Measurements from ENCODE around the gene TPD52L1. TPM values are rescaled to one million over a fixed set of nuclear protein-coding genes. Genes with fewer than 3 reads are reported as not detected.

The TPD52L1 gene
- total RNA-seq, 1 donor = 35.5 TPM

- H3K9me3 ChIP-seq (ENCODE audit: low read depth, low read length) = no peaks in the 10 kb centered on the region
- H2AFZ ChIP-seq (ENCODE audit: low read length) = no peak overlapping the region
- TF ChIP-seq, protein P1, sequence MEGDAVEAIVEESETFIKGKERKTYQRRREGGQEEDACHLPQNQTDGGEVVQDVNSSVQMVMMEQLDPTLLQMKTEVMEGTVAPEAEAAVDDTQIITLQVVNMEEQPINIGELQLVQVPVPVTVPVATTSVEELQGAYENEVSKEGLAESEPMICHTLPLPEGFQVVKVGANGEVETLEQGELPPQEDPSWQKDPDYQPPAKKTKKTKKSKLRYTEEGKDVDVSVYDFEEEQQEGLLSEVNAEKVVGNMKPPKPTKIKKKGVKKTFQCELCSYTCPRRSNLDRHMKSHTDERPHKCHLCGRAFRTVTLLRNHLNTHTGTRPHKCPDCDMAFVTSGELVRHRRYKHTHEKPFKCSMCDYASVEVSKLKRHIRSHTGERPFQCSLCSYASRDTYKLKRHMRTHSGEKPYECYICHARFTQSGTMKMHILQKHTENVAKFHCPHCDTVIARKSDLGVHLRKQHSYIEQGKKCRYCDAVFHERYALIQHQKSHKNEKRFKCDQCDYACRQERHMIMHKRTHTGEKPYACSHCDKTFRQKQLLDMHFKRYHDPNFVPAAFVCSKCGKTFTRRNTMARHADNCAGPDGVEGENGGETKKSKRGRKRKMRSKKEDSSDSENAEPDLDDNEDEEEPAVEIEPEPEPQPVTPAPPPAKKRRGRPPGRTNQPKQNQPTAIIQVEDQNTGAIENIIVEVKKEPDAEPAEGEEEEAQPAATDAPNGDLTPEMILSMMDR (IDR thresholded peaks at IDR 0.05; ENCODE audit: extremely low read depth, low read depth, low read length) = no peak
- H3K36me3 ChIP-seq (ENCODE audit: insufficient read depth, low read length) = peaks cover 36% of the 10 kb centered on the region
- peaks cover 6% of the 10 kb centered on the region for H3K79me2 ChIP-seq (ENCODE audit: insufficient read depth, low read length)
- peak; percentile 66 for DNase-seq (ENCODE audit: insufficient read length, low spot score, missing footprints)
- H3K4me2 ChIP-seq (ENCODE audit: insufficient read depth, low read length) = no peak overlapping the region
- H3K27me3 ChIP-seq (ENCODE audit: insufficient read depth, low read length) = no peaks in the 10 kb centered on the region
- no peaks in the 10 kb centered on the region for H3K4me1 ChIP-seq (ENCODE audit: insufficient read depth, low read length)
- no peak overlapping the region for H3K27ac ChIP-seq (ENCODE audit: low read depth, low read length)
- no peaks in the 10 kb centered on the region for H4K20me1 ChIP-seq (ENCODE audit: insufficient read depth, low read length)
- no peak overlapping the region for H3K4me3 ChIP-seq (ENCODE audit: insufficient read depth, low read length)
Observed at GRCh38 chr6:125285936-125286335, 132.4 kb downstream of the TPD52L1 start.

DNA sequence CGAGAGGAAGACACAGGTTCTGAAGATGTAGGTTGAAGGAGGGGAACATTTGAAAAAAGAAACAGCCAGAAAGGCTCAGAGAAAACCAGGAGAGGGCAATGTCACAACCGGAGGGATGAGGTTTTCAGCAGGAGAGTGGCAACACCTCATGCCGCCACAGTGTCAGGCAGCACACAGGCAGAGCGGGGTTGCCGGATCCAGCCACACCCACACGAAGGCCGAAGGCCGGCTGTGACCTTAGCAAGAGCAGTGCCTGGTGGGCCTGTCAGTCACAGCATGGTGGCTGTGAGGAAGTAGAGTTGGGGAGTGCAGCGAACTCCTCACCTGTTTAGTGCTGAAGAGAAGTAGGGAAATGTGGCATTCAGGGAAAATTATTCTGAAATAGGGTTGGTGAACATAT, 134.1 kb downstream of the TPD52L1 start:
- H3K9me3 ChIP-seq (ENCODE audit: low read depth, low read length) = no peaks in the 10 kb centered on the region
- H3K36me3 ChIP-seq (ENCODE audit: insufficient read depth, low read length) = peaks cover 52% of the 10 kb centered on the region
- H3K79me2 ChIP-seq (ENCODE audit: insufficient read depth, low read length) = peaks cover 4% of the 10 kb centered on the region
- no peak overlapping the region for H3K27ac ChIP-seq (ENCODE audit: low read depth, low read length)
- no peak overlapping the region for H3K4me2 ChIP-seq (ENCODE audit: insufficient read depth, low read length)
- no peak overlapping the region for H2AFZ ChIP-seq (ENCODE audit: low read length)
- H3K4me1 ChIP-seq (ENCODE audit: insufficient read depth, low read length) = no peaks in the 10 kb centered on the region
- H3K4me3 ChIP-seq (ENCODE audit: insufficient read depth, low read length) = no peak overlapping the region
- H3K27me3 ChIP-seq (ENCODE audit: insufficient read depth, low read length) = no peaks in the 10 kb centered on the region
- TF ChIP-seq, protein P1 (IDR thresholded peaks at IDR 0.05; ENCODE audit: extremely low read depth, low read depth, low read length) = no peak
- no peak for DNase-seq (ENCODE audit: insufficient read length, low spot score, missing footprints)
- H4K20me1 ChIP-seq (ENCODE audit: insufficient read depth, low read length) = no peaks in the 10 kb centered on the region

DNA sequence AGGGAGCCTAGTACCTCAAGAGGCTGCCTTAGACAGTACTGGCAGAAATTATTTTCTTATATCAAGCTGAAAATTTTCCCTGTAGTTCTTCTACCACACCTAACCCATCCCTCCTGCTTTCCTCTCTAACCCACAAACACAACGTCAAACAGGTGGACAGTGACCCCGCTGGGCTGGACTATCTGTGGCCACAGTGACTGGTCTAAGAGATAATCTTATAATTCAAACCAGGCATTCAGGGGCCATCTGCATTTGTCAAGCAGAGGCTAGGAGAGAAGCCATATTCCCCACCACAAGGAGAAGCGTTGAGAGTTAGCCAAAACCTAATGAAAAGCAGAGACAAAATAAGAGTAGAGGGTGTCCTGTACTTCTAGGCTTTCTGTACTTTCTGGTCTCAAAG, 140.0 kb downstream of the TPD52L1 start:
- H3K9me3 ChIP-seq (ENCODE audit: low read depth, low read length) = no peaks in the 10 kb centered on the region
- H4K20me1 ChIP-seq (ENCODE audit: insufficient read depth, low read length) = no peaks in the 10 kb centered on the region
- DNase-seq (ENCODE audit: insufficient read length, low spot score, missing footprints) = no peak
- peaks cover 63% of the 10 kb centered on the region for H3K36me3 ChIP-seq (ENCODE audit: insufficient read depth, low read length)
- H3K27ac ChIP-seq (ENCODE audit: low read depth, low read length) = no peak overlapping the region
- no peaks in the 10 kb centered on the region for H3K27me3 ChIP-seq (ENCODE audit: insufficient read depth, low read length)
- H3K4me3 ChIP-seq (ENCODE audit: insufficient read depth, low read length) = no peak overlapping the region
- no peak overlapping the region for H2AFZ ChIP-seq (ENCODE audit: low read length)
- peaks cover 10% of the 10 kb centered on the region for H3K4me1 ChIP-seq (ENCODE audit: insufficient read depth, low read length)
- H3K79me2 ChIP-seq (ENCODE audit: insufficient read depth, low read length) = peaks cover 20% of the 10 kb centered on the region
- TF ChIP-seq, protein P1 (IDR thresholded peaks at IDR 0.05; ENCODE audit: extremely low read depth, low read depth, low read length) = no peak
- H3K4me2 ChIP-seq (ENCODE audit: insufficient read depth, low read length) = no peak overlapping the region

GRCh38 chr6:125294036-125294435, 140.5 kb downstream of the TPD52L1 start:
- H3K4me2 ChIP-seq (ENCODE audit: insufficient read depth, low read length) = no peak overlapping the region
- H3K27me3 ChIP-seq (ENCODE audit: insufficient read depth, low read length) = no peaks in the 10 kb centered on the region
- H4K20me1 ChIP-seq (ENCODE audit: insufficient read depth, low read length) = no peaks in the 10 kb centered on the region
- peaks cover 10% of the 10 kb centered on the region for H3K4me1 ChIP-seq (ENCODE audit: insufficient read depth, low read length)
- no peak overlapping the region for H3K27ac ChIP-seq (ENCODE audit: low read depth, low read length)
- TF ChIP-seq, protein P1 (IDR thresholded peaks at IDR 0.05; ENCODE audit: extremely low read depth, low read depth, low read length) = no peak
- no peak overlapping the region for H3K4me3 ChIP-seq (ENCODE audit: insufficient read depth, low read length)
- H2AFZ ChIP-seq (ENCODE audit: low read length) = no peak overlapping the region
- no peaks in the 10 kb centered on the region for H3K9me3 ChIP-seq (ENCODE audit: low read depth, low read length)
- peaks cover 67% of the 10 kb centered on the region for H3K36me3 ChIP-seq (ENCODE audit: insufficient read depth, low read length)
- DNase-seq (ENCODE audit: insufficient read length, low spot score, missing footprints) = no peak
- peaks cover 20% of the 10 kb centered on the region for H3K79me2 ChIP-seq (ENCODE audit: insufficient read depth, low read length)
